NCI-H524 (cell line): ENCODE measurements around the gene IRF9.

Experiments used
- DNase-seq, 2 experiments: peaks; one replicate each; lab custom pipeline; 2025; lab: John Stamatoyannopoulos, UW

IRF9 gene

GRCh38 chr14:24177891-24178290, 16.8 kb downstream of the IRF9 start:
- DNase-seq = no peak

- DNase-seq = peak in 1 of 2 experiments; percentile 65
Observed at GRCh38 chr14:24178399-24179178, 17.5 kb downstream of the IRF9 start.

GRCh38 chr14:24179294-24179960, 18.4 kb downstream of the IRF9 start:
- DNase-seq = peak in 1 of 2 experiments; percentile 74

GRCh38 chr14:24179961-24180796, 19.1 kb downstream of the IRF9 start:
- no peak for DNase-seq

GRCh38 chr14:24181371-24182077, 20.5 kb downstream of the IRF9 start:
- no peak for DNase-seq

- no peak for DNase-seq
Observed at GRCh38 chr14:24182110-24182882, 21.2 kb downstream of the IRF9 start.

GRCh38 chr14:24183014-24183481, 22.0 kb downstream of the IRF9 start:
- no peak for DNase-seq

- DNase-seq = no peak
Observed at GRCh38 chr14:24184104-24184970, 23.3 kb downstream of the IRF9 start.

GRCh38 chr14:24185026-24185425, 24.0 kb downstream of the IRF9 start:
- DNase-seq = no peak

- no peak for DNase-seq
Observed at GRCh38 chr14:24185741-24186140, 24.7 kb downstream of the IRF9 start.

GRCh38 chr14:24186831-24187538, 25.9 kb downstream of the IRF9 start:
- DNase-seq = no peak

- DNase-seq = no peak
Observed at GRCh38 chr14:24187539-24187915, 26.5 kb downstream of the IRF9 start.

- peak; percentile 97 to 100 for DNase-seq
Observed at GRCh38 chr14:24188251-24189058, 27.4 kb downstream of the IRF9 start, which contains the start of gene IPO4. Gene IPO4 (minus strand): TSS chr14:24188816. CDS start chr14:24188787, 29 bp downstream.

GRCh38 chr14:24189059-24189375, 28.0 kb downstream of the IRF9 start:
- no peak for DNase-seq

GRCh38 chr14:24189460-24189859, 28.4 kb downstream of the IRF9 start:
- DNase-seq = no peak

- DNase-seq = no peak
Observed at GRCh38 chr14:24190416-24190815, 29.4 kb downstream of the IRF9 start.

GRCh38 chr14:24192933-24193332, 31.9 kb downstream of the IRF9 start:
- no peak for DNase-seq

GRCh38 chr14:24194186-24194872, 33.3 kb downstream of the IRF9 start:
- no peak for DNase-seq
